A673 (cell line): ENCODE data around the gene IGLL5.
A peak's percentile ranks its signal among the peaks of the same experiment; 100 is the strongest.

ENCODE experiments used
- CTCF ChIP-seq: fragments of 300-800, 200-600 bp; sonication (generic); conservative IDR thresholded peaks from 2 replicates; pipeline ENCODE4 v1.5.1; 2017; ENCODE audit warnings: low read depth, mild to moderate bottlenecking, antibody characterized with exemption, low read length, moderate library complexity, mixed read lengths
- EZH2 ChIP-seq: fragments of 200-600 bp; sonication (generic); IDR thresholded peaks from 2 replicates; pipeline ENCODE4 v1.6.1; 2017; ENCODE audit warnings: borderline replicate concordance, low read depth, mild to moderate bottlenecking, mixed read lengths, antibody characterized with exemption, low read length; ENCODE audit not compliant: poor library complexity, severe bottlenecking

GRCh38 chr22:22855617-22856308 lies 31.9 kb upstream of the IGLL5 start:
- TF ChIP-seq CTCF (peak; percentile 60), EZH2 (no peak)
